K562 (cell line): ENCODE measurements around the gene MITF. TPM values are rescaled to one million over a fixed set of nuclear protein-coding genes. Genes with fewer than 3 reads are reported as not detected.

Experiments
- ATAC-seq: fragments of 200-7000 bp; cut with Tn5 transposase; 3 replicates; pipeline ENCODE4 v1.9.1; 2020; ENCODE audit warnings: moderate library complexity
- BruUV-seq: library from RNA; stranded (reverse); fragments of 400-500 nt; replicated peaks from 2 replicates; lab custom pipeline; 2021; lab: Mats Ljungman, UMichigan
- CTCF ChIA-PET: fragments of 300-600 bp; formaldehyde crosslinking; extraction: SDS; loops from one replicate; lab custom pipeline; 2021; ENCODE audit warnings: low intra/inter-chr PET ratio; lab: Yijun Ruan, JAX
- POLR2A ChIA-PET: fragments of 300-600, 350-650 bp; sonication (Branson Sonifier 250); formaldehyde crosslinking; extraction: SDS; loops from one replicate; lab custom pipeline; 2021; ENCODE audit warnings: antibody characterized with exemption, inconsistent platforms; lab: Yijun Ruan, JAX
- DNase-seq, 4 experiments: peaks; one replicate each; pipeline versions ENCODE4 v3.0.0 to v3.0.0-alpha.2; 2011 to 2018; ENCODE audit warnings: low spot score in 3 of 4, mixed read lengths in 3 of 4; ENCODE audit errors: extremely low read depth in 1 of 4
- FAIRE-seq: peaks from 2 replicates; lab custom pipeline; 2011; peaks lifted over from hg19 to GRCh38; lab: Jason Lieb, UNC
- H2AFZ ChIP-seq: 2 replicates; pipeline ENCODE4 v1.6.0; 2011; ENCODE audit warnings: low read depth, low read length, control low read depth, inconsistent platforms
- H3K27ac ChIP-seq: fragments of 200-600 bp; 3 replicates; pipeline ENCODE4 v1.8.0; 2011; ENCODE audit warnings: low read depth, mild to moderate bottlenecking, control low read depth, inconsistent platforms, low read length, moderate library complexity, mixed read lengths; ENCODE audit errors: extremely low read depth
- H3K27me3 ChIP-seq, 2 experiments: fragments of 300-600 bp in 1 of 2; 2 replicates in 1 of 2; 3 replicates in 1 of 2; pipeline versions ENCODE4 v1.6.0 to v1.8.0; 2011; ENCODE audit warnings: inconsistent platforms in 2 of 2, low read length in 2 of 2, mild to moderate bottlenecking in 1 of 2, mixed read lengths in 1 of 2, moderate library complexity in 1 of 2; ENCODE audit not compliant: control insufficient read depth in 2 of 2, insufficient read depth in 2 of 2
- H3K36me3 ChIP-seq: fragments of 300-600 bp; 3 replicates; pipeline ENCODE4 v1.8.0; 2011; ENCODE audit warnings: mild to moderate bottlenecking, low read length, inconsistent platforms; ENCODE audit not compliant: control insufficient read depth, insufficient read depth
- H3K4me1 ChIP-seq, 2 experiments: fragments of 200-600 bp in 1 of 2; replicated peaks in 1 of 2; 2 replicates in 1 of 2; 3 replicates in 1 of 2; pipeline versions ENCODE4 v1.5.1 to v1.8.0; 2011; ENCODE audit warnings: inconsistent platforms in 2 of 2, low read length in 2 of 2, mild to moderate bottlenecking in 1 of 2, mixed read lengths in 1 of 2, moderate library complexity in 1 of 2; ENCODE audit not compliant: control insufficient read depth in 2 of 2, insufficient read depth in 2 of 2
- H3K4me2 ChIP-seq: 2 replicates; pipeline ENCODE4 v1.6.1; 2011; ENCODE audit warnings: low read length, control low read depth, inconsistent platforms, mixed read lengths; ENCODE audit not compliant: insufficient read depth
- H3K4me3 ChIP-seq: fragments of 200-600 bp; sonication (generic), shearing (Covaris generic); 2 replicates; pipeline ENCODE4 v1.5.1; 2016; ENCODE audit warnings: control low read depth, inconsistent platforms
- H3K79me2 ChIP-seq: fragments of 200-600 bp; 3 replicates; pipeline ENCODE4 v1.8.0; 2011; ENCODE audit warnings: low read length, inconsistent platforms; ENCODE audit not compliant: control insufficient read depth, insufficient read depth
- H3K9ac ChIP-seq, 2 experiments: 2 replicates each; pipeline versions ENCODE4 v1.6.0 to v1.6.1; 2011; ENCODE audit warnings: low read depth in 2 of 2, low read length in 2 of 2, control low read depth in 1 of 2, inconsistent platforms in 1 of 2, mild to moderate bottlenecking in 1 of 2, mixed read lengths in 1 of 2; ENCODE audit not compliant: insufficient read depth in 1 of 2
- H3K9me1 ChIP-seq: one replicate; pipeline ENCODE4 v1.6.0; 2011; ENCODE audit warnings: inconsistent platforms, mild to moderate bottlenecking, low read length, moderate library complexity; ENCODE audit not compliant: control insufficient read depth, insufficient read depth
- H3K9me3 ChIP-seq: replicated peaks from 2 replicates; pipeline ENCODE4 v1.5.1; 2011; ENCODE audit warnings: low read depth, low read length, inconsistent platforms; ENCODE audit not compliant: control insufficient read depth, insufficient read depth
- H4K20me1 ChIP-seq: replicated peaks from 2 replicates; pipeline ENCODE4 v1.6.1; 2011; ENCODE audit warnings: low read length, inconsistent platforms, mixed read lengths; ENCODE audit not compliant: control insufficient read depth, insufficient read depth
- BCOR ChIP-seq: fragments of 450-650 bp; IDR thresholded peaks from 2 replicates; pipeline ENCODE4 v1.6.1; 2016
- CBX1 ChIP-seq: sonication (generic); IDR thresholded peaks from 2 replicates; pipeline ENCODE4 v1.6.1; 2016; ENCODE audit warnings: antibody characterized with exemption, low read depth, mild to moderate bottlenecking
- CBX5 ChIP-seq: IDR thresholded peaks from 2 replicates; pipeline ENCODE4 v1.6.1; 2014; ENCODE audit warnings: low read depth, borderline replicate concordance
- CHD2 ChIP-seq: IDR thresholded peaks from 2 replicates; pipeline ENCODE4 v1.6.1; 2011; ENCODE audit warnings: low read depth, low read length
- CXXC5 ChIP-seq: fragments of 250-450 bp; sonication (Bioruptor Pico); IDR thresholded peaks from 2 replicates; pipeline ENCODE4 v1.8.0; 2022; ENCODE audit warnings: inconsistent platforms, mild to moderate bottlenecking, moderate library complexity
- HEY1 ChIP-seq: fragments of 250-450 bp; sonication (Bioruptor Pico); IDR thresholded peaks from 2 replicates; pipeline ENCODE4 v1.5.0; 2020; ENCODE audit warnings: mild to moderate bottlenecking, moderate library complexity, borderline replicate concordance
- ILF3 ChIP-seq: fragments of 450-650 bp; IDR thresholded peaks from 2 replicates; pipeline ENCODE4 v1.6.1; 2018; ENCODE audit warnings: antibody characterized with exemption, mild to moderate bottlenecking, moderate library complexity, borderline replicate concordance
- MYC ChIP-seq, 2 experiments: fragments of 250-450 bp in 1 of 2; sonication (Bioruptor Pico) in 1 of 2; IDR thresholded peaks; 2 replicates each; pipeline versions ENCODE4 v1.5.1 to v1.6.1; 2012 to 2021; ENCODE audit warnings: low read depth in 2 of 2, borderline replicate concordance in 1 of 2, improper control_type of control experiment in 1 of 2, low read length in 1 of 2, mild to moderate bottlenecking in 1 of 2, moderate library complexity in 1 of 2
- POLR2H ChIP-seq: IDR thresholded peaks from 2 replicates; pipeline ENCODE4 v1.6.1; 2016; ENCODE audit warnings: missing genetic modification characterization, low read depth, mild to moderate bottlenecking, control low read depth, missing compliant biosample characterization, moderate library complexity
- PRPF4 ChIP-seq: fragments of 200-400 bp; formaldehyde crosslinking; IDR thresholded peaks from one replicate; pipeline ENCODE4 v1.6.1; 2017; ENCODE audit warnings: low read length, low read depth, mild to moderate bottlenecking; ENCODE audit not compliant: insufficient read depth, poor library complexity, severe bottlenecking
- RHOXF2B ChIP-seq: fragments of 250-450 bp; sonication (Bioruptor Pico); conservative IDR thresholded peaks from 2 replicates; pipeline ENCODE4 v1.5.1; 2021
- SUPT5H ChIP-seq: fragments of 450-650 bp; IDR thresholded peaks from 2 replicates; pipeline ENCODE4 v1.6.1; 2016
- WHSC1 ChIP-seq: IDR thresholded peaks from one replicate; pipeline ENCODE4 v1.6.1; 2012; ENCODE audit warnings: low read length, control low read depth, inconsistent platforms
- ZNF174 ChIP-seq: fragments of 250-450 bp; sonication (Bioruptor Pico); IDR thresholded peaks from 2 replicates; pipeline ENCODE4 v1.4.0; 2020; ENCODE audit warnings: mild to moderate bottlenecking
- ZNF184 ChIP-seq: sonication (generic); formaldehyde crosslinking; IDR thresholded peaks from 2 replicates; pipeline ENCODE4 v1.5.0; 2020; ENCODE audit warnings: missing genetic modification reagents
- ZNF717 ChIP-seq: fragments of 250-450 bp; sonication (Bioruptor Pico); IDR thresholded peaks from 2 replicates; pipeline ENCODE4 v1.5.0; 2021
- WGBS: fragments of 100-300 bp; shearing (Covaris generic); methylation state at CpG from one replicate; pipeline ENCODE4 v1.1.6; 2016; ENCODE audit warnings: low coverage, mixed read lengths; ENCODE audit not compliant: insufficient coverage; ENCODE audit errors: missing lambda C conversion rate; 5-methylcytosine and 5-hydroxymethylcytosine counted together
- in situ Hi-C: fragments of 300-500 bp; cut with MboI; formaldehyde crosslinking; loops from 4 replicates; pipeline ENCODE4 v1.15.0; 2018; ENCODE audit warnings: inconsistent platforms, mixed read lengths
- intact Hi-C: fragments of 100-400 bp; cut with micrococcal nuclease; formaldehyde crosslinking; loops from 2 replicates; pipeline ENCODE4 v1.14.2; 2022
- polyA plus RNA-seq, 8 experiments: library from polyadenylated mRNA; depleted of rRNA in 4 of 8; stranded (reverse) in 5 of 8; unstranded in 3 of 8; fragments of >200 nt; fragmentation: Nextera tagmentation in 2 of 8; fragmentation: Illumina TruSeq in 1 of 8; extraction: Ambion mirVana in 2 of 8; extraction: Trizol in 1 of 8; gene quantifications; 2 replicates each; pipeline versions ENCODE4 v1.2.1 to v1.2.3, GENCODE V29; 2011 to 2014; ENCODE audit warnings: inconsistent platforms in 1 of 8, missing spikeins in 1 of 8
- total RNA-seq, 7 experiments: library from RNA; depleted of rRNA in 6 of 7; stranded (reverse); fragments of >200 nt in 6 of 7; fragmentation: Illumina TruSeq in 2 of 7; extraction: Trizol in 2 of 7; gene quantifications; 2 replicates each; pipeline versions ENCODE4 v1.2.1 to v1.2.3, GENCODE V29; 2011 to 2021; ENCODE audit warnings: low replicate concordance in 1 of 7
- TF ChIP-seq, protein P1 (sequence below): fragments of 250-450 bp; sonication (Bioruptor Pico); IDR thresholded peaks from 2 replicates; pipeline ENCODE4 v1.5.0; 2020; ENCODE audit warnings: mild to moderate bottlenecking, borderline replicate concordance
- TF ChIP-seq, protein P2 (sequence below): fragments of 250-450 bp; sonication (Bioruptor Pico); IDR thresholded peaks from 2 replicates; pipeline ENCODE4 v1.5.0; 2021; ENCODE audit warnings: mild to moderate bottlenecking, borderline replicate concordance

Gene MITF
- total and polyA plus RNA-seq, 9 of the 15 experiments (the other 6 are each of a cell fraction or from before 2014, with no cell fraction given): 5.6 to 14.9 (median 11.1) TPM

DNA sequence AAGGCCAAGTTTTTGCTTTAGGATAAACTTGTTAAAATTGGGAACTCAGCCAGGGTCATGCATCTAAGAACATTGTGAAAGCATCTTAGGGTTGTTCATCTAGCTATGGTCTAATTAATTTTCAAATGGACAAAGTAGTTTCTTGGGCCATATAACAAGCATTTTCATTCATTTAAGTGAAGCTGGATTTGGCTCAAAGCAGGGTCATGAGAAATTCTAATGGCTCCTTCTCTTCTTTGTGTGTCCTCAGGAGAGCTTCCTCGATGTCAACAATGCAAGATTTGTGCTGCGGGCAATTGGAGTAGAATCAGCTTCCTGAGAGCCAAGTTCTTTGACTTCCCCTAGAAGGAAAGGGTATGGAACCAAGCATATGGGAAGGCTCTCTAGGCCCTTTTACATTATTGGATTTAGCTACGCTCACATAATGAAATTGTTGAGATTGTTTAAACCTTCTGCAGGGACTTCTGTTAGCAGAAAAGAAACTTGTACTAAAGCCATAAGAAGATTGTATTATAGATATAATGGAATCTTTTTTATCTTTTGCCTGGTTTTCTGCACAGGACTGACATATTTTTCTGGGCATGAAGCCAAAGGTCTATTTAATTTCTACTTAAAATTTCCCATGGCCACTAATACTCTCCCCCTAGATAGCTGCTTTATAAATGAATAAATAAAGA lies 258.5 kb downstream of the MITF start:
- Histone ChIP-seq H3K27ac (no peak overlapping the region), H3K9me1 (no peaks in the 10 kb centered on the region), H2AFZ (no peak overlapping the region), H3K36me3 (no peaks in the 10 kb centered on the region), H3K27me3 (no peaks in the 10 kb centered on the region), H3K9me3 (no peaks in the 10 kb centered on the region; the same call in 1 of the 2 replicates), H3K4me2 (no peak overlapping the region), H3K4me3 (no peak overlapping the region), H3K9ac (no peak overlapping the region), H3K4me1 (peaks cover 5 to 7% of the 10 kb centered on the region in 2 experiments; a peak in 3 of 5 replicates), H3K79me2 (no peaks in the 10 kb centered on the region), H4K20me1 (no peaks in the 10 kb centered on the region)
- ChIA-PET CTCF (no interaction called here), POLR2A (interaction anchor here (3.3 kb wide), 1 partner anchor 9 kb away, joined by 8 read pairs; no protein-coding TSS in a partner anchor)
- ATAC-seq: no peak
- in situ Hi-C loops: no loop called here
- FAIRE-seq: no peak
- intact Hi-C loops: no loop called here
- WGBS: 68% methylated on average over 3 of the region's 3 CpGs
- TF ChIP-seq ZNF184 (no peak), CBX1 (no peak), ZNF174 (CRISPR knock-in tag) (no peak), HEY1 (CRISPR knock-in tag) (no peak), MYC (IDR thresholded peaks at IDR 0.05; ENCODE audit: low read depth, low read length) (no peak), MYC (CRISPR knock-in tag; IDR thresholded peaks at IDR 0.05; ENCODE audit: borderline replicate concordance, low read depth) (no peak), CHD2 (no peak), ZNF717 (CRISPR knock-in tag) (no peak), POLR2H (tag) (no peak), CXXC5 (CRISPR knock-in tag) (no peak), BCOR (no peak), CBX5 (no peak), WHSC1 (no peak), ILF3 (no peak), RHOXF2B (CRISPR knock-in tag) (no peak), PRPF4 (no peak), SUPT5H (no peak)
- TF ChIP-seq, protein P1, sequence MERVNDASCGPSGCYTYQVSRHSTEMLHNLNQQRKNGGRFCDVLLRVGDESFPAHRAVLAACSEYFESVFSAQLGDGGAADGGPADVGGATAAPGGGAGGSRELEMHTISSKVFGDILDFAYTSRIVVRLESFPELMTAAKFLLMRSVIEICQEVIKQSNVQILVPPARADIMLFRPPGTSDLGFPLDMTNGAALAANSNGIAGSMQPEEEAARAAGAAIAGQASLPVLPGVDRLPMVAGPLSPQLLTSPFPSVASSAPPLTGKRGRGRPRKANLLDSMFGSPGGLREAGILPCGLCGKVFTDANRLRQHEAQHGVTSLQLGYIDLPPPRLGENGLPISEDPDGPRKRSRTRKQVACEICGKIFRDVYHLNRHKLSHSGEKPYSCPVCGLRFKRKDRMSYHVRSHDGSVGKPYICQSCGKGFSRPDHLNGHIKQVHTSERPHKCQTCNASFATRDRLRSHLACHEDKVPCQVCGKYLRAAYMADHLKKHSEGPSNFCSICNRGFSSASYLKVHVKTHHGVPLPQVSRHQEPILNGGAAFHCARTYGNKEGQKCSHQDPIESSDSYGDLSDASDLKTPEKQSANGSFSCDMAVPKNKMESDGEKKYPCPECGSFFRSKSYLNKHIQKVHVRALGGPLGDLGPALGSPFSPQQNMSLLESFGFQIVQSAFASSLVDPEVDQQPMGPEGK (CRISPR knock-in tag): no peak
- TF ChIP-seq, protein P2, sequence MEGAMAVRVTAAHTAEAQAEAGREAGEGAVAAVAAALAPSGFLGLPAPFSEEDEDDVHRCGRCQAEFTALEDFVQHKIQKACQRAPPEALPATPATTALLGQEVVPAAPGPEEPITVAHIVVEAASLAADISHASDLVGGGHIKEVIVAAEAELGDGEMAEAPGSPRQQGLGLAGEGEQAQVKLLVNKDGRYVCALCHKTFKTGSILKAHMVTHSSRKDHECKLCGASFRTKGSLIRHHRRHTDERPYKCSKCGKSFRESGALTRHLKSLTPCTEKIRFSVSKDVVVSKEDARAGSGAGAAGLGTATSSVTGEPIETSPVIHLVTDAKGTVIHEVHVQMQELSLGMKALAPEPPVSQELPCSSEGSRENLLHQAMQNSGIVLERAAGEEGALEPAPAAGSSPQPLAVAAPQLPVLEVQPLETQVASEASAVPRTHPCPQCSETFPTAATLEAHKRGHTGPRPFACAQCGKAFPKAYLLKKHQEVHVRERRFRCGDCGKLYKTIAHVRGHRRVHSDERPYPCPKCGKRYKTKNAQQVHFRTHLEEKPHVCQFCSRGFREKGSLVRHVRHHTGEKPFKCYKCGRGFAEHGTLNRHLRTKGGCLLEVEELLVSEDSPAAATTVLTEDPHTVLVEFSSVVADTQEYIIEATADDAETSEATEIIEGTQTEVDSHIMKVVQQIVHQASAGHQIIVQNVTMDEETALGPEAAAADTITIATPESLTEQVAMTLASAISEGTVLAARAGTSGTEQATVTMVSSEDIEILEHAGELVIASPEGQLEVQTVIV (CRISPR knock-in tag): no peak
- no TSS peak for BruUV-seq
- DNase-seq: no peak
